Caki2 (cell line): ENCODE data around the gene SIPA1. TPM values are rescaled to one million over a fixed set of nuclear protein-coding genes. Genes with fewer than 3 reads are reported as not detected.

ENCODE experiments used
- DNase-seq: peaks from one replicate; pipeline ENCODE4 v3.0.0-alpha.2; 2015; ENCODE audit warnings: low read depth
- in situ Hi-C: cut with HindIII; loops from 2 replicates; pipeline ENCODE4 v1.10.0; 2016; ENCODE audit warnings: low sequenced_read_pairs, low pct_unique_long_range_greater_than_20kb, mixed read lengths
- total RNA-seq: library from RNA; depleted of rRNA; stranded (reverse); fragments of >200 nt; shearing (Covaris generic); gene quantifications from 2 replicates; pipeline ENCODE4 v1.2.3, GENCODE V29; 2014; ENCODE audit warnings: low replicate concordance

SIPA1 gene
- total RNA-seq, 1 experiment from 2014 or later: 34.4 TPM

DNA sequence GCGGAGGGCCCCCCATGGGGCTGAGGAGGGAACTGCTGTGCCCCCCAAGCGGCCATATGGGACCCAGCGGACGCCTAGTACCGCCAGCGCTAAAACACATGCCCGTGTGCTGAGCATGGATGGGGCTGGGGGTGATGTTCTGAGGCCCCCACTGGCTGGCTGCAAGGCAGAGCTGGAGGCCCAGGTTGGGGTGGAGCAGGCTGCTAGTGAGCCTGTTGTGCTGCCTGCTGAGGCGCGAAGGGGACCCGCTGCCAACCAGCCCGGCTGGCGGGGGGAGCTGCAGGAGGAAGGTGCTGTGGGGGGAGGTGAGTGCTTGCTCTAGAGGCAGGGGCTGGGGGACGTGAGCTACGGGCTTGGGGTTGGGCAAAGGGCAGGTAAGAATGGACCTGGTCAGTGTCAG lies 19.1 kb upstream of the SIPA1 start:
- DNase-seq: no peak
- in situ Hi-C loops: no loop called here

DNA sequence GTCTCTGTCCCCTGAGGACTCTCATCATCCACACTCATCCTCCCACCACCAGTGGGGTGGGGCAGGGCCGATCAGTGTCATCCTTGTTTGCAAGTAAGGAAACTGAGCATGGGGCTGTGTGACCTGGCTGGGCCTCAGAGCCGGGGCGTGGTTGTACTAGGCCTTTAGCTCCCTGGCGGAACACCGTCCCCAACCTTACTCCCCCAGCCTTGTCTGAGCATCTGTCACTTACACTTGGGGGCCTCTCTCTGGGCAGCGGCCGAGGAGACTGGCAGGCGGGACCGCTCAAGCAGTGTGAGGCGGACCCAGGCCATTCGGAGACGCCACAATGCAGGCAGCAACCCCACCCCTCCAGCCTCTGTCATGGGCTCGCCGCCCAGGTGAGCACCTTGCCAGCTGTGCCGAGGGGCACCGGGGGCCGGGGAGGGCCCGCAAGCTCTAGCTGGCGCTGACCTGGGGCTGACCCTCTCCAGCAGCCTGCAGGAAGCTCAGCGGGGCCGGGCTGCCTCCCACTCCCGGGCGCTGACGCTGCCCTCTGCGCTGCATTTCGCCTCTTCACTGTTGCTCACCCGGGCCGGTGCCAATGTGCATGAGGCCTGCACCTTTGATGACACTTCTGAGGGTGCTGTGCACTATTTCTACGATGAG lies 18.5 kb upstream of the SIPA1 start:
- in situ Hi-C loops: no loop called here
- no peak for DNase-seq

DNA sequence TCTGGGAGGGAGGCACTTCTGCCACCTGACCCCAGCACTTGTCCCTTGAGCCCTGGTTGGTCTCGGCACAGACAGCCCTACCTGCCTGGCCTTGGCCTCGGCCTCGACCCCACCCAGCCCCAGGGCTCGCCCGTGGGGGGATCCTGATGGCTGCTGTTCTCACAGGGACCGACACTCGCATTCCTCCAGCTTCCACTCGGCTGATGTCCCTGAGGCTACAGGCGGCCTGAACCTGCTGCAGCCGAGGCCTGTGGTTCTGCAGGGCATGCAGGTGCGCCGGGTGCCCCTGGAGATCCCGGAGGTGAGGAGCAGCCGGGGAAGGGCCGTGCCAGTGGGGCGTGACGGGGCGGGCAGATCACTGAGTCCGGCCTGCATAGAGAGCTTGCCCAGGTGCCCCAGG lies 17.2 kb upstream of the SIPA1 start:
- in situ Hi-C loops: no loop called here
- DNase-seq: no peak

GRCh38 chr11:65621460-65621859 lies 16.4 kb upstream of the SIPA1 start:
- no peak for DNase-seq
- in situ Hi-C loops: no loop called here

GRCh38 chr11:65622011-65622410 lies 15.9 kb upstream of the SIPA1 start:
- in situ Hi-C loops: no loop called here
- DNase-seq: no peak

- DNase-seq: no peak
These were observed 14.7 kb upstream of the SIPA1 start for GRCh38 chr11:65623177-65623576.

DNA sequence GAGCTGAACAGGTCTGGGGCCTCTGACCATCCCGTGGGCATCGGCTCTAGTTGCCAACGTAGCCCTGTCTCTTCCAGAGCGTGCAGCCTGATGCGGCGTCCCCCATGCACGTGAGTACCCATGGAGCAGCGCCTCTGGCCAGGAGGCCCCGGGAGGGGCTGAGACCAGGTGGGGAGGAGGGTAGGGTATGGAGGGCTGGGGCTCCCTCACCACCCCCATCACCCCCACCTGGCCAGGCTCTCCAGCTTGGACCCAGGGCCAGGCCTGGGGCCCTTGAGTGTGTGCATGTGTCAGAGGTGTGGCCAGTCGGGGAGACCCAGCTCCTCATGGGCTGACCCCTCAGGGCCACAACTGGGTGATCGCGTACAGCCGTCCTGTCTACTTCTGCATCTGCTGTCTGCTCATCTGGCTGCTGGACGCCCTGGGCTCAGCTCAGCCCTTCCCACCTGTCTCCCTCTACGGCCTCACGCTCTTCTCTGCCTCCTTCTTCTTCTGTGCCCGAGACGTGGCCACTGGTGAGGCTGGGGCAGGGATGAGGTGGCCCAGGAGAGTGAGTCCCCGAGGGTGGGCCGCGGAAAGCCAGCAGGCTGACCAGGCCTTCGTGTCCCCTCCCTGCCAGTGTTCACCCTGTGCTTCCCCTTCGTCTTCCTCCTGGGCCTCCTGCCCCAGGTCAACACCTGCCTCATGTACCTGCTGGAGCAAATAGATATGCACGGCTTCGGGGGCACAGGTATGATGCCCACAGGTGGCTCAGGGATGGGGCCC lies 13.9 kb upstream of the SIPA1 start:
- no peak for DNase-seq
- in situ Hi-C loops: no loop called here

More at GRCh38 chr11:65623177-65623576, 14.7 kb upstream of the SIPA1 start:
- in situ Hi-C loops: no loop called here

- no peak for DNase-seq
- in situ Hi-C loops: no loop called here
These were observed 12.8 kb upstream of the SIPA1 start for GRCh38 chr11:65624931-65625627.

DNA sequence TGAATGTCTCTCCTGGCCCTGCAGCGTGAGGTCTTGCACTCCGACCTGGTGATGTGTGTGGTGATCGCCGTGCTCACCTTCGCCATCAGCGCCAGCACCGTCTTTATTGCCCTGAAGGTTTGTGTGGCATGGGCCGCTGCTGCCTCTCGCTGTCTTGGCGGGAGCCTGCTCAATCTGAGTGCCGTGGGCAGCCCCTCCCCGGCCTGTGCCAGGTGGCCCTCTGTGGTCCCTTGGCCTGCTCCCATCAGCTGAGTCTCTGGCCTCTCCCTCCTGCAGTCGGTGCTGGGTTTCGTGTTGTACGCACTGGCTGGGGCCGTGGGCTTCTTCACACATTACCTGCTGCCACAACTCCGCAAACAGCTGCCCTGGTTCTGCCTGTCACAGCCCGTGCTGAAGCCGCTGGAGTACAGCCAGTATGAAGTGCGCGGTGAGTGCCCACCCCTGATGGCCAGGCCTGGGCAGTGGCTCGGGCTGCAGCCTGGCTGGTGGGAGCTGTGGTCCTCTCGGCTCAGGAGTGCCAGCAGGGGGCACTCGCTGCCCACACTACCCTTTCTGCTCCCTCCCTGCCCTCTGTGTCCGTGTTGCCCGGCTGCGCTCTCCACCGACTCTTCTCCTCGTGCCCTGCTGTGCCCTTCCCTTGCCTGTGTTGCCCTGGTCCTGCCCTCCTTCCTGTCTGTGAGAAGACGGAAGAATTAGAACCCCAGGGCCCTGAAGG lies 12.1 kb upstream of the SIPA1 start:
- in situ Hi-C loops: no loop called here
- DNase-seq: no peak

DNA sequence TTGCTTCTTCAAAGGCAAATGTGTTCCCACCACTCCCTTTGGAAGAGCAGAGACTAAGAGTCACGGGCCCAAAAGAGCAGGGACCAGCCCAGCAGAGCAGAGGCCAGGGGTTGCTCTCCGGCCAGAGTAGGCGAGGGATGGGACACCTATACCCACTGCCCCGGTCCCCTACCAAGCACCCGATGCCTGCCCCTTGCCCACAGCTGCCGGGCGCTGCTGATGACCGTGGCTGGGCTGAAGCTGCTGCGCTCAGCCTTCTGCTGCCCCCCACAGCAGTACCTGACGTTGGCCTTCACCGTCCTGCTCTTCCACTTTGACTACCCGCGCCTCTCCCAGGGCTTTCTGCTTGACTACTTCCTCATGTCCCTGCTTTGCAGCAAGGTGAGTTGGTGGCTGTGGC lies 10.7 kb upstream of the SIPA1 start:
- in situ Hi-C loops: no loop called here
- DNase-seq: no peak

GRCh38 chr11:65629579-65629978 lies 8.3 kb upstream of the SIPA1 start:
- no peak for DNase-seq
- in situ Hi-C loops: no loop called here

- in situ Hi-C loops: no loop called here
These were observed 7.7 kb upstream of the SIPA1 start for GRCh38 chr11:65630215-65630614.

GRCh38 chr11:65633390-65634108 lies 4.4 kb upstream of the SIPA1 start:
- in situ Hi-C loops: no loop called here
- DNase-seq: no peak

More at GRCh38 chr11:65630215-65630614, 7.7 kb upstream of the SIPA1 start:
- DNase-seq: no peak

DNA sequence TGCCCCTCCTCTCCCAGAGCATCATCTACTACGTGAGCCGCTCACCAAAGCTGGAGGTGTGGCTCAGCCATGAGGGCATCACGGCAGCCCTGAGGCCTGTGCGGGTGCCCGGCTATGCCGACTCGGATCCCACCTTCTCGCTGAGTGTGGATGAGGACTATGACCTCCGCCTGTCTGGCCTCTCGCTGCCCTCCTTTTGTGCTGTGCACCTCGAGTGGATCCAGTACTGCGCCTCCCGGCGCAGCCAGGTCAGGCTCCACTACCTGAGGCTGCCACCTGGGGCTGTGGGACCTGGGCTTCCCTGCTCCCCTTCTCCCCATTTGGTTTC lies 3.8 kb upstream of the SIPA1 start:
- in situ Hi-C loops: no loop called here

GRCh38 chr11:65634440-65634839 lies 3.5 kb upstream of the SIPA1 start:
- DNase-seq: no peak
- in situ Hi-C loops: no loop called here

More for the DNA sequence above, 3.8 kb upstream of the SIPA1 start:
- DNase-seq: no peak

DNA sequence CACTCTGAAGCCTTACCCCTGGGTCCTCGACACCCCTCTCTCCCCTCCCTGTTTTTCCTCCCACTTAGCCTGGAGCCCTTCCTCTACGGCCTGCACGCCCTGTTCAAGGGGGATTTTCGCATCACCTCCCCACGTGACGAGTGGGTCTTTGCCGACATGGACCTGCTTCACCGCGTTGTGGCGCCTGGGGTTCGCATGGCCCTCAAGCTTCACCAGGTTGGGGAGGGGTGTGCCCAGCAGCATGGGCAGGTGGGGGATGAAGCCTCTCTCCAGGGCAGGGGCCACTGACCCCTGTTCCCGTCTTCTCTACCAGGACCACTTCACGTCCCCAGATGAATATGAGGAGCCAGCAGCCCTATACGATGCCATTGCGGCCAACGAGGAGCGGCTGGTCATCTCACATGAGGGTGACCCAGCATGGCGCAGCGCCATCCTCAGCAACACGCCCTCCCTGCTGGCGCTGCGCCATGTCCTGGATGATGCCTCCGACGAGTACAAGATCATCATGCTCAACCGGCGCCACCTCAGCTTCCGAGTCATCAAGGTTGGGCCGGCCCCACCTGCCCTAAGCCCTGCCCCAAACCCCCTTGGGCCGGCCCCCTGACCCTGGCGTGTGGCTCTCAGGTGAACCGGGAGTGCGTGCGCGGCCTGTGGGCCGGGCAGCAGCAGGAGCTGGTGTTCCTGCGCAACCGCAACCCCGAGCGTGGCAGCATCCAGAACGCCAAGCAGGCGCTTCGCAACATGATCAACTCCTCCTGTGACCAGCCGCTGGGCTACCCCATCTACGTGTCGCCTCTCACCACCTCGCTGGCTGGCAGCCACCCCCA lies 2.8 kb upstream of the SIPA1 start:
- DNase-seq: no peak
- in situ Hi-C loops: no loop called here
